ENCODE data around the gene AKNA.

Gene AKNA

DNA sequence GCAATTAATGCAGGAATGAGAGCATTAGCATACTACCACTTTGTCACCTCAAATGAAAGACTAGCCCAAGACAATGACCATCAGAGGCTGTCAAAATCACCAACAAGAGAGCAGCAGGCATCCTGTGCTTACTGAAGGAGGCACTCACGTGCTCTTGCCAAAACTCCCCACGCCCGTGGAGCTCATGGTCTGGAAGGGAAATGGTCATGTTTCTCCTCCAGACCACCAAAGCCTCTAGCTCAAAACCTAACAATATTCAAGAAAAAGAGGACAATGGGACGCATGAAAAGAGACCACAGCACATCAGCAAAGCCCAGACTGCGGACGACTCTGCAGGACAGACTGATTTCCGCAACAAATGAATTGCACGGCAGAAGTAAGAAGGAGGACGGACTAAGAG, 12.8 kb downstream of the AKNA start:
- Histone ChIP-seq H3K27me3 (ENCODE audit: insufficient read depth, low read length) (no peaks in the 10 kb centered on the region), H4K20me1 (ENCODE audit: insufficient read depth, low read length) (no peaks in the 10 kb centered on the region), H3K9ac (ENCODE audit: low read length) (peak overlapping the region; percentile 26; the same call in 1 of the 2 replicates), H3K9me3 (ENCODE audit: low read length) (no peaks in the 10 kb centered on the region), H3K36me3 (ENCODE audit: insufficient read depth, low read length) (peaks cover 59% of the 10 kb centered on the region), H3K9me2 (ENCODE audit: low read depth, low read length) (no peaks in the 10 kb centered on the region), H3K4me2 (ENCODE audit: low read length) (peak overlapping the region; percentile 14; the same call in 1 of the 2 replicates), H2AFZ (ENCODE audit: low read length) (no peak overlapping the region), H3K4me3 (ENCODE audit: low read depth, low read length, poor library complexity, severe bottlenecking) (no peak overlapping the region), H3F3A (ENCODE audit: insufficient read depth, low read length) (peaks cover 4% of the 10 kb centered on the region; the same call in 1 of the 2 replicates), H3K79me2 (ENCODE audit: insufficient read depth, low read length) (no peaks in the 10 kb centered on the region), H3K27ac (ENCODE audit: low read depth, low read length, poor library complexity, severe bottlenecking) (peak overlapping the region; percentile 99), H3K4me1 (ENCODE audit: insufficient read depth, low read length, severe bottlenecking) (peaks cover 59% of the 10 kb centered on the region)
- TF ChIP-seq EZH2 (IDR thresholded peaks at IDR 0.05; ENCODE audit: borderline replicate concordance, low read length), result no peak

DNA sequence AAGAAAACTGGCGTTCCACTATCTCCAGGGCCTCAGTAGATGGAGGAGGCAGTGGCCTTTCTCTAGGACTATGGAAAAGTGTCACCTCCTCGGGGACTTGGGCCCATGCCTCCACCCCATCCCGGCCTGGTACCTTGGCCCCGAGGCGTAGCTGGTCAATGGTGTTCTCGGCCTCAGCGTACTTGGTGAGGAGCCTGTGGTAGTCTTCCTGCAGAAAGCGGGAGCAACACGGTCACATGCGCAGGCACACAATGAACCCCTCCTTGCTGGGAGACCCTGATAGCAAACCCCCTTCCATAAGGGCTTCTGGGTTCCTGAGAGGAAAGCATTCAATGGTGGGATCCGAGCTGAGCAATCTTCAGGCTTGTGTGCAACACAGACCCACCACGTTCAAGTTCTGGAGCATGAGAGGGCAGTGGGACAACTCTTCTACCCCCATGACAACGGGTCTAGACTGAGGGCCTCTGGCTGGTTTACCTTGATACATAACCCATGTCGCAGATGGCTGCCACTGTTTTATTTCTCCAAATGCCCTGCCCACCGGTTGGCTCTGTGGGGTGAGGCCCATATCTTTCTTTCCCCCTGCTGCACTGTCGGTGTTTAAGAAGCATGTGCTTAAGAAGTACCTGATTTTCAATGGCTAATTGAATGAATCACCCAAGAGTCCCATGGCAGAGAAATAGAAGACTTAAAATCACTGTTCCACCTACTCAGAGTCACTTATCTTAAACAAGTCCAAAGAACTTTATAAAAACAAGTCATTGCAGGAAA, 13.6 kb downstream of the AKNA start:
- H3K4me1 ChIP-seq (ENCODE audit: insufficient read depth, low read length, severe bottlenecking), result peaks cover 67% of the 10 kb centered on the region
- peaks cover 59% of the 10 kb centered on the region for H3K36me3 ChIP-seq (ENCODE audit: insufficient read depth, low read length)
- H4K20me1 ChIP-seq (ENCODE audit: insufficient read depth, low read length), result no peaks in the 10 kb centered on the region
- no peaks in the 10 kb centered on the region for H3K79me2 ChIP-seq (ENCODE audit: insufficient read depth, low read length)
- H2AFZ ChIP-seq (ENCODE audit: low read length), result no peak overlapping the region
- no peaks in the 10 kb centered on the region for H3K27me3 ChIP-seq (ENCODE audit: insufficient read depth, low read length)
- H3K4me3 ChIP-seq (ENCODE audit: low read depth, low read length, poor library complexity, severe bottlenecking), result no peak overlapping the region
- H3K9me2 ChIP-seq (ENCODE audit: low read depth, low read length), result no peaks in the 10 kb centered on the region
- peak overlapping the region; percentile 64 for H3K9ac ChIP-seq (ENCODE audit: low read length)
- H3K9me3 ChIP-seq (ENCODE audit: low read length), result no peaks in the 10 kb centered on the region
- peaks cover 4% of the 10 kb centered on the region; the same call in 1 of the 2 replicates for H3F3A ChIP-seq (ENCODE audit: insufficient read depth, low read length)
- peak overlapping the region; percentile 99 for H3K27ac ChIP-seq (ENCODE audit: low read depth, low read length, poor library complexity, severe bottlenecking)
- peak overlapping the region; percentile 54; the same call in 1 of the 2 replicates for H3K4me2 ChIP-seq (ENCODE audit: low read length)
- no peak for TF ChIP-seq EZH2 (IDR thresholded peaks at IDR 0.05; ENCODE audit: borderline replicate concordance, low read length)
- TF ChIP-seq, protein P1, sequence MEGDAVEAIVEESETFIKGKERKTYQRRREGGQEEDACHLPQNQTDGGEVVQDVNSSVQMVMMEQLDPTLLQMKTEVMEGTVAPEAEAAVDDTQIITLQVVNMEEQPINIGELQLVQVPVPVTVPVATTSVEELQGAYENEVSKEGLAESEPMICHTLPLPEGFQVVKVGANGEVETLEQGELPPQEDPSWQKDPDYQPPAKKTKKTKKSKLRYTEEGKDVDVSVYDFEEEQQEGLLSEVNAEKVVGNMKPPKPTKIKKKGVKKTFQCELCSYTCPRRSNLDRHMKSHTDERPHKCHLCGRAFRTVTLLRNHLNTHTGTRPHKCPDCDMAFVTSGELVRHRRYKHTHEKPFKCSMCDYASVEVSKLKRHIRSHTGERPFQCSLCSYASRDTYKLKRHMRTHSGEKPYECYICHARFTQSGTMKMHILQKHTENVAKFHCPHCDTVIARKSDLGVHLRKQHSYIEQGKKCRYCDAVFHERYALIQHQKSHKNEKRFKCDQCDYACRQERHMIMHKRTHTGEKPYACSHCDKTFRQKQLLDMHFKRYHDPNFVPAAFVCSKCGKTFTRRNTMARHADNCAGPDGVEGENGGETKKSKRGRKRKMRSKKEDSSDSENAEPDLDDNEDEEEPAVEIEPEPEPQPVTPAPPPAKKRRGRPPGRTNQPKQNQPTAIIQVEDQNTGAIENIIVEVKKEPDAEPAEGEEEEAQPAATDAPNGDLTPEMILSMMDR (IDR thresholded peaks at IDR 0.05; ENCODE audit: low read length), result no peak

DNA sequence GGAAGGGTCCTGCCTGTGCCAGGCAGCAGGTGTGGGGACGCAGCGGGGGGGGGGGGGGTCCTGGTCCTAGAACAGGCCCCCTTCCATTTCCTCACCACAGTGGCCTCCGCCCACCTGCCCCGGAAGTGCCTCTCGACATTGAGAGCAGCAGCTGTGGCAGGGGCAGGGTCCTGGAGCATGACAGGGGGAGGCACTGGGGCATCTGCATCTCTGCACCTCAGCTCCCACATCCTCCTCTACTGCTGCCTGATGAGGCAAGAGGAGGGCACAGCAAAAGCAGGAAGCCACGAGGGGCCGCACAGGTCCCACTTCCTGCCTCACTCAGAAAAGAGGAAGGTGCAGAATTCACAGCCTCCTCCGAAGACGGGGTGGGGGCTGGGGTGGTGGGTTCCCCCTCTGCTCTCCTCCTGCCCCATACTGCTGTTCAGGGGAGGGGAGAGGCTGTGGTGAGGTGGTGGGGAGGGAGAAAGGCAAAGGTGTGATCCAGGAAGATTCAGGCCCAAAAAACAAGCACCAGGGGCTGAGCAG, 14.8 kb downstream of the AKNA start:
- Histone ChIP-seq H3K4me3 (ENCODE audit: low read depth, low read length, poor library complexity, severe bottlenecking) (peak overlapping the region; percentile 31), H3K27ac (ENCODE audit: low read depth, low read length, poor library complexity, severe bottlenecking) (peak overlapping the region; percentile 99), H3F3A (ENCODE audit: insufficient read depth, low read length) (peaks cover 4% of the 10 kb centered on the region; the same call in 1 of the 2 replicates), H3K27me3 (ENCODE audit: insufficient read depth, low read length) (no peaks in the 10 kb centered on the region), H3K9me2 (ENCODE audit: low read depth, low read length) (no peaks in the 10 kb centered on the region), H3K79me2 (ENCODE audit: insufficient read depth, low read length) (no peaks in the 10 kb centered on the region), H3K4me2 (ENCODE audit: low read length) (peak overlapping the region; percentile 59), H4K20me1 (ENCODE audit: insufficient read depth, low read length) (no peaks in the 10 kb centered on the region), H2AFZ (ENCODE audit: low read length) (no peak overlapping the region), H3K36me3 (ENCODE audit: insufficient read depth, low read length) (peaks cover 55% of the 10 kb centered on the region), H3K9ac (ENCODE audit: low read length) (peak overlapping the region; percentile 69), H3K9me3 (ENCODE audit: low read length) (no peaks in the 10 kb centered on the region), H3K4me1 (ENCODE audit: insufficient read depth, low read length, severe bottlenecking) (peaks cover 76% of the 10 kb centered on the region)
- TF ChIP-seq, protein P1 (IDR thresholded peaks at IDR 0.05; ENCODE audit: low read length), result no peak
- TF ChIP-seq EZH2 (IDR thresholded peaks at IDR 0.05; ENCODE audit: borderline replicate concordance, low read length), result no peak

Data from OCI-LY1 (cell line).